ENCODE results near the gene UBE2E2. TPM values are rescaled to one million over a fixed set of nuclear protein-coding genes. Genes with fewer than 3 reads are reported as not detected.

The UBE2E2 gene
- total RNA-seq, 1 donor from 2014 or later: 32.5 TPM

GRCh38 chr3:23575697-23576096, 372.6 kb downstream of the UBE2E2 start:
- H3K4me3 ChIP-seq (ENCODE audit: low read depth, low read length): no peak overlapping the region
- no peak for DNase-seq (ENCODE audit: low read depth)
- TF ChIP-seq CTCF (conservative IDR thresholded peaks at IDR 0.05; ENCODE audit: low read depth, low read length): no peak

- no peak overlapping the region for H3K4me3 ChIP-seq (ENCODE audit: low read depth, low read length)
- TF ChIP-seq CTCF (conservative IDR thresholded peaks at IDR 0.05; ENCODE audit: low read depth, low read length): no peak
- no peak for DNase-seq (ENCODE audit: low read depth)
These were observed 373.3 kb downstream of the UBE2E2 start for GRCh38 chr3:23576379-23576959.

GRCh38 chr3:23580096-23580713, 377.1 kb downstream of the UBE2E2 start:
- H3K4me3 ChIP-seq (ENCODE audit: low read depth, low read length): no peak overlapping the region
- no peak for DNase-seq (ENCODE audit: low read depth)
- no peak for TF ChIP-seq CTCF (conservative IDR thresholded peaks at IDR 0.05; ENCODE audit: low read depth, low read length)

- TF ChIP-seq CTCF (conservative IDR thresholded peaks at IDR 0.05; ENCODE audit: low read depth, low read length): no peak
- DNase-seq (ENCODE audit: low read depth): no peak
- H3K4me3 ChIP-seq (ENCODE audit: low read depth, low read length): no peak overlapping the region
These were observed 381.0 kb downstream of the UBE2E2 start for GRCh38 chr3:23583980-23584740.

GRCh38 chr3:23587513-23587912, 384.4 kb downstream of the UBE2E2 start:
- TF ChIP-seq CTCF (conservative IDR thresholded peaks at IDR 0.05; ENCODE audit: low read depth, low read length): no peak
- H3K4me3 ChIP-seq (ENCODE audit: low read depth, low read length): no peak overlapping the region
- DNase-seq (ENCODE audit: low read depth): no peak

GRCh38 chr3:23588547-23588946, 385.4 kb downstream of the UBE2E2 start:
- no peak for TF ChIP-seq CTCF (conservative IDR thresholded peaks at IDR 0.05; ENCODE audit: low read depth, low read length)
- no peak for DNase-seq (ENCODE audit: low read depth)
- no peak overlapping the region for H3K4me3 ChIP-seq (ENCODE audit: low read depth, low read length)

Data from epithelial cell of proximal tubule (primary cell).